Mammary epithelial cell (primary cell): ENCODE measurements around the gene SPCS3.
"Not testable (repeated sequence)": the region's sequence is repeated elsewhere in the genome, so short reads cannot be mapped to it uniquely, and the experiment has no call there.

Experiments used
- EZH2 ChIP-seq: IDR thresholded peaks from 2 replicates; pipeline ENCODE4 v1.6.1; 2012; ENCODE audit warnings: low read length, inconsistent platforms, borderline replicate concordance
- TF ChIP-seq, protein P1 (sequence below), 2 donors: IDR thresholded peaks in 1 of 2; conservative IDR thresholded peaks in 1 of 2; 2 replicates each; pipeline ENCODE4 v1.5.1; 2011 to 2012; ENCODE audit warnings: inconsistent platforms in 2 of 2, low read length in 2 of 2, mild to moderate bottlenecking in 2 of 2, control low read depth in 1 of 2, low read depth in 1 of 2; ENCODE audit not compliant: insufficient read depth in 1 of 2; ENCODE audit errors: extremely low read depth in 1 of 2

DNA sequence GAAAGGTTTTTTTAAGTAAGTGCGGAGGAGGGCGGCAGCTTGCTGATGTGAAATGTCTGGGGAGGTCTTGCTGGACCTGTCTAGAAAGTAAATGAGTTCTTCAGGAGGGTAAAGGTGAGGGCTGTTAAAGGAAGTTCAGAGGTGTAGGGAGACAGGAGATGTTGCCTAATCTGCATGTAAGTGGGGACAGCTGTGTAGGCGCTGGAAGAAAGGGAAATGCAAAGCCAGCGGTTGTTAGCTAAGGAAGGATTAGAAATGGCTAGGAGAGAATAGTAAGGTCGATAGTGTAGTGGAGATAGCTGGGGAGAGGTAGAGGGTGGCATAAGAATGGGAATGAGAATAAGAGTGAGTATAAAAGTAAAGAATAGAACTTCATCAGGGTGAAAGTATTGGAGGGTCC lies 23.9 kb upstream of the SPCS3 start:
- TF ChIP-seq, protein P1, sequence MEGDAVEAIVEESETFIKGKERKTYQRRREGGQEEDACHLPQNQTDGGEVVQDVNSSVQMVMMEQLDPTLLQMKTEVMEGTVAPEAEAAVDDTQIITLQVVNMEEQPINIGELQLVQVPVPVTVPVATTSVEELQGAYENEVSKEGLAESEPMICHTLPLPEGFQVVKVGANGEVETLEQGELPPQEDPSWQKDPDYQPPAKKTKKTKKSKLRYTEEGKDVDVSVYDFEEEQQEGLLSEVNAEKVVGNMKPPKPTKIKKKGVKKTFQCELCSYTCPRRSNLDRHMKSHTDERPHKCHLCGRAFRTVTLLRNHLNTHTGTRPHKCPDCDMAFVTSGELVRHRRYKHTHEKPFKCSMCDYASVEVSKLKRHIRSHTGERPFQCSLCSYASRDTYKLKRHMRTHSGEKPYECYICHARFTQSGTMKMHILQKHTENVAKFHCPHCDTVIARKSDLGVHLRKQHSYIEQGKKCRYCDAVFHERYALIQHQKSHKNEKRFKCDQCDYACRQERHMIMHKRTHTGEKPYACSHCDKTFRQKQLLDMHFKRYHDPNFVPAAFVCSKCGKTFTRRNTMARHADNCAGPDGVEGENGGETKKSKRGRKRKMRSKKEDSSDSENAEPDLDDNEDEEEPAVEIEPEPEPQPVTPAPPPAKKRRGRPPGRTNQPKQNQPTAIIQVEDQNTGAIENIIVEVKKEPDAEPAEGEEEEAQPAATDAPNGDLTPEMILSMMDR (conservative IDR thresholded peaks at IDR 0.05 in 1 of 2, IDR thresholded peaks at IDR 0.05 in 1 of 2; ENCODE audit: extremely low read depth in 1 of 2, insufficient read depth in 1 of 2, low read depth in 1 of 2, low read length in 2 of 2) = not testable (repeated sequence)
- TF ChIP-seq EZH2 = not testable (repeated sequence)
